Sciatic nerve (tissue), 2 donors: ENCODE results near the gene REEP1. TPM values are rescaled to one million over a fixed set of nuclear protein-coding genes. Genes with fewer than 3 reads are reported as not detected.

ENCODE experiments used
- ATAC-seq: fragments of 200-7000 bp; cut with Tn5 transposase; one replicate; pipeline ENCODE4 v1.9.1; 2020; ENCODE audit warnings: mild to moderate bottlenecking, moderate library complexity
- DNase-seq: peaks from one replicate; pipeline ENCODE4 v3.0.0-alpha.2; 2020; ENCODE audit warnings: low spot score
- intact Hi-C: fragments of 100-400 bp; cut with DNase I; formaldehyde crosslinking; loops from one replicate; pipeline ENCODE4 v1.14.2; 2022
- total RNA-seq: library from RNA; stranded (reverse); fragmentation: NEBNext Ultra II Directional; extraction: Animal tissue kit (Norgen Biotek cat#: 25700); gene quantifications from one replicate; pipeline ENCODE4 v1.2.1, GENCODE V29; 2021
- donor health status: DM: no; HTN: no; CAD: no.
- donor health status: DM: no; HTN: no; CAD: no.

The REEP1 gene, protein sequence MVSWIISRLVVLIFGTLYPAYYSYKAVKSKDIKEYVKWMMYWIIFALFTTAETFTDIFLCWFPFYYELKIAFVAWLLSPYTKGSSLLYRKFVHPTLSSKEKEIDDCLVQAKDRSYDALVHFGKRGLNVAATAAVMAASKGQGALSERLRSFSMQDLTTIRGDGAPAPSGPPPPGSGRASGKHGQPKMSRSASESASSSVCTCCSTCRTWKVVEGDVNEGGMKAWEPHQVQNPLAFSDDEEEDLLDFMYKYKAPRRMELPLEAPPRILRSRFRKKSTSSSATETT
- total RNA-seq: 0.98 TPM

DNA sequence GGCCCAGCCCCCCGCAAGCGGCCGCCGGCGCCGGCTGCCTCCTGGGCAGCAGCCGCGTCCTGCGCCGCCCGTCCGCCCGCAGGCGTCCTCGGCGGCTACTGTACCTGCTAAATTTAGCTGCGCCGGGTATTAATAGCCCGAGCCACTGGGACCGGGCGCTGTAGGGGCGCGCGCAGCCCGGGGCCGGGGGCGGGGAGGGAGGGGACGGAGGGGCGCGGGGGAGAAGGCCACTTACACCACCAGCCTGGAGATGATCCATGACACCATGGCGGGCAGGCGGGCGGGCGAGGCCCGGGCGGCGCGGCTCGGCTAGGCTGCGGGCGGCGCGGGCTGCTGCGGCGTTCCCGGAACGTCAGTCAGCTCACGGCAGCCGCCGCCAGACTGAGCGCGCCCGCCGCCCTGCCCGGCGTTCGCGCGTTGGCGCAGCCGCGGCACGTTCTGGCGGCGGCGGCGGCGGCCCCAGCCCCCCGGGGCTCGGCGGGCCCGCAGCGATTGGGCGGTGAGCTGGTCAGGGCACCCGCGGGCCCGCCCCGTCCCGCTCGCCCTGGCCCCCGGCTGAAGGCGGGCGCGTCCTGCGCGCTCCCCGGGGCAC lies at the start of gene REEP1:
TSS of gene REEP1 (minus strand) at position 383 of the 592 bp plus-strand sequence. CDS start at position 267, 116 bp downstream.
- no peak for DNase-seq
- intact Hi-C loops: no loop called here

DNA sequence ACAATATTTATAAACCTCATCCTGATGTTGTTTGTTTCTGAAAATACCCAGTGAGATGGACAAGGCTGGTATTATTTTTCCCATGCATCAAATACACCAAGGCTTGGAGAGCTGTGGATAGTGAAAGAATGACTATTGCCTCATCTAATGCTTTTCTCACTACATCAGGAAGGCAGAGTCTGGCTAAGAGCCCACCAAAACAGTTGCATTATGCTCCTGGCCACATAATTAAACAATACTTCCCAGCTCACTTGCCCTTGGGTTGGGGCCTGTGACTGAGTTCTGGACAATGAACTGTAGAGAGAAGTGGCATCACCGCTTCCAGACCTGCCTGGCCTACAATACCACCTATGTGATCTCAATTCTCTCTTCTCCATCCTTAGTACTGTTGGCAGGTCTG lies 46.4 kb upstream of the REEP1 start:
- DNase-seq (no peak), ATAC-seq (no peak)
- intact Hi-C loops: no loop called here

More for the DNA sequence above, at the start of gene REEP1:
- no peak for ATAC-seq

DNA sequence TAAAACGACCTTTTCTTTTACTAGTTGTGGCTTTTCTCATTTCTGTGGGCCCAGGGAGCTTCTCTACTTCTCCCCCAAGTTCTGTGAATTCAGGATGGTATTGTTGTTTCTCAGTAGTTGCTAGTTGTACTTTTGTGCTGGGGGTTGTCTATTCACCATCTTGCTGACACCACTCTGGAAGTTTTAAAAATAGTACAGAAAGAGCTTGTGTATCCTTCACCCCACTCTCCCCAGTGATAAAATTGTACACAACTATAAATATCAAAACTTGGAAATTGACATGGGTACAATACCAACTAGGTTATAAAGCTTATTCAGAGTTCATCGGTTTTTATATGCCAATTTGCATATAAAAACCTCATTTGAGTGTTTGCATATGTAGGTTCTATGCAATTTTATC lies 45.3 kb upstream of the REEP1 start:
- DNase-seq: no peak
- no peak for ATAC-seq
- intact Hi-C loops: no loop called here

DNA sequence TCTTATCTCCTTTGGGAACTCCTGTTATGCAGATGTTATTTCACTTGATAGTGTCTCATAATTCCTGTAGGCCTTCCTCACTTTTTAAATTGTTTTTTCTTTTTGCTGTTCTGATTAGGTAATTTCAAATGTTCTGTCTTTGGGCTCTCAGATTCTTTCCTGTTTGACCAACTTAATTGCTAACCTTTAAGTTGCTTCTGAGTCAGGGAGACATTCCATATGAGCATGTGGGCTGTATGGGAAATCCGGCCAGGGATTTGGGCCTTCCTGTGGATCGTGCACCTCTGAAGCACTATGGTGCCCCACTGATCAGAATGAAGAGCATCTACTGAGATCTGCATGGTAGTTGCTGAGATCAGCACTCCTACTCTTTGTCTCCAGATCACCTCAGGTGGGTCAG lies 44.7 kb upstream of the REEP1 start:
- DNase-seq: no peak
- intact Hi-C loops: no loop called here
- ATAC-seq: no peak

DNA sequence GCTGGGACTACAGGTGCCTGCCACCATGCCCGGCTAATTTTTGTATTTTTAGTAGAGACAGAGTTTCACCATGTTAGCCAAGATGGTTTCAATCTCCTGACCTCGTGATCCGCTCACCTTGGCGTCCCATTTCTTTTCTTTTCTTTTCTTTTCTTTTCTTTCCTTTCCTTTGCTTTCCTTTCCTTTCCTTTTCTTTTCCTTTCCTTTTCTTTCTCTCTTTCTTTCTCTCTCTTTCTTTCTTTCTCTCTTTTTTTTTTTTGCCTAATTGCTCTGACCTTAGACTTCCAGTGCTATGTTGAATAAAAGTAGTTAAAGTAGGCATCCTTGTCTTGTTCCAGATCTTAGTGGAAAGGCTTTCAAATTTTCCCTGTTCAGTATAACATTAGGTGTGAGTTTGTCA lies 41.0 kb upstream of the REEP1 start:
- ATAC-seq: no peak
- DNase-seq: no peak
- intact Hi-C loops: no loop called here

DNA sequence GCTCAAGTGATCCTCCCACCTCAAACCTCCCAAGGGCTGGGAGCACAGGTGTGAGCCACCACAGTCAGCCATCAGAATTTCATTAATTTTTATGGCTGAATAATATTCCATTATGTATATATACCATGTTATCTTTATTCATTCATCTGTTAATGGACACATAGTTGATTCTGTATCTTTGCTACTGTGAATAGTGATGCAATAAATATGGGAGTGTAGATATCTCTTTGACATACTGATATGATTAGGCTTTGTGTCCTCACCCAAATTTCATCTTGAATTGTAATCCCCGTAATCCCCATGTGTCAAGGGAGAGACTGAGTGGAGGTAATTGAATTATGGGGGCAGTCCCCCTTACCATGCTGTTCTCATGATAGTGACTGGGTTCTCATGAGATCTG lies 38.2 kb upstream of the REEP1 start:
- ATAC-seq (no peak), DNase-seq (no peak)
- intact Hi-C loops: no loop called here

DNA sequence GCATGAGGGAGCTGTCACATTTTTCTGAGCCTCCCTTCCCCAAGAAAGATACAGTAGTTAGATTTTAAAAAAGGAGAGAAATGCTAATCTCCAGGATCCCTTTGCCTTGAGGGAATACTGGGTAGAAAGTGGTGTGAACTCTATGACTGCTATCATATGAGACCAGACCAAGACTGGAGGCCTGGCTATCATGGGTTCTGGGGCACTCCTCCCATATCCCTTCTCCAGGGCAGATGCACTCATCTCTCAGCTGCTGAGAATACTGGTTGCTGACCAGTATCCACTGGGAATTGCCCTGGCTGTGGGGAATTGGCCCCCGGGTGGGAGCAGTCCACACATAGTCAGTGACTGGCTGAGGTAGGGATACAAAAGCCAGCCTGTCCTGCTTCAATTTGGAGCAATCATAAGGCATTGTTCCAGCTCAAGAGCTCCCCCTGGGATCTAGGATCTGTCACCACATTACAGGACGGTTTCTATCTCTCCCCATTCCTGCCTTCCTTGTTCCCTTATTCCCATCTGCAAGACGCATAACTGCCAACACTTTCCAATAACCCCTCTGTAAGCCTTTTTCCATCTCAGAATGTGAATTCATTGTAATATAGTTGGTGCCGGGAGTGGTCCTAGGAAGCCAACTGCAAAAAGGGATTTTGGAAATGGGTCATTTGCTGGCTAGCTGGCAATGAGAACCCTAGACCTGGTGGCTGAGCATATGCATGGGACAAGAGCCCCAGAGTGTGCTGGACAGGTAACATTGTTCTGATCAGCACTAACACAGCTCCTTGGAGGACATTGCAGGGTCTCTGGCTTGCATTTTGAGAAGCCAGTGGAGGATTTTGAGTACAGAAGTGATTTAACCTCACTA lies 35.4 kb upstream of the REEP1 start:
- DNase-seq (no peak), ATAC-seq (peak; percentile 24)
- intact Hi-C loops: no loop called here

DNA sequence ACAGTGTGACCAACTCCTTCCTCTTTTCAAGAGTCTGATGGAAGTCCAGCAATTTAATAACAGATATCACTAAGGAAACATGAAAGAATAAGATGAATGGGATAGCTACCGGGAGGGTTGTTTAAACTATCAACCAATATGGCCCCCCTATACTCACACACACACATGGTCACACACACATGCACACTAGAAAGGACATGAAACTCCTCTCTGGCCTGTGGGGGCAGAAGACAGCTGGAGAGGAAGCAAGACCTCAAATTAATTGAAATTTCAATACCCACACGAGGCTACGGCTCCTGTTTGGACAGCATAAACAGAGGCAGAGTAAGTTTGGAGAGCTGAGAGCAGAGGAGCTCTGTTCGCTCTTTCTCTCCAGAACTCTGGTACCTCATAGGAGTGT lies 34.7 kb upstream of the REEP1 start:
- no peak for DNase-seq
- intact Hi-C loops: no loop called here
- no peak for ATAC-seq

DNA sequence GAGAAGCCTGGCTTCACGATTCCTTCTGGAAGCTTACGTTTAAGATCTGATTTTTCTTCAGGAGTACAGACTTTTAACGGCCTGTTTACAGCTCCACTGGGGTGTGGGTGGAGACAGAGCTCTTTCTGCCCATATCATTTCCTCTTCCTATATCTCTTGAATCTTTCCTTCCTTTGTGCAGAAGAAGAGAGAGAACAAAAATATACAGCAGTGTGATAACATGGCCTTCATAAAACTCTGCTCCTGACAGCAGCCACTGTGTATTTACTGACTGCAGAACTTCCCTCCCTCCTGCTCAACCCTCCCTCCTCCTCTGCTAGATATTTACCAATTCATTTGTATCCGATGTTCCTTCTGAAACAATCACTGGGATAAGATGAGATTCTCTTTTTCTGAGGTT lies 34.1 kb upstream of the REEP1 start:
- no peak for ATAC-seq
- intact Hi-C loops: no loop called here
- no peak for DNase-seq

DNA sequence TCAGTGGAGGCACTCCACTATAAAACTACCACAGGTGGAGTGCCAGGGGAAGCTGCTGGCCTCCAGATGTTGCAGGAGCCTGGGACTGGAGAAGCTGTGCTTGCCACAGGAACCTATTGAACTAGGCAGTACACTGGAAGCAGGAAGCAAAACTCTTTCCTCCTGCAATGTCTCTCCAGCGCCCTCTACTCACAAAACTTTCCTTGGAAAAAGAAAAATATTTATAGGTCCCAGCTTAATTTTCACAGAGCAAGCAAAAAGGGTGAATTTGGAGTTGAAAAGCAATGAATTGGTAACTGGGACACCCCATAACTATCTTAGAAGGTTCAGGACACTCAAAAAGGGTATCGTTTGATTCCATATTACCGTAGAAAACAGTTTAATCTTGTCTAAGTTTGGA lies 33.2 kb upstream of the REEP1 start:
- intact Hi-C loops: no loop called here
- no peak for DNase-seq
- no peak for ATAC-seq

DNA sequence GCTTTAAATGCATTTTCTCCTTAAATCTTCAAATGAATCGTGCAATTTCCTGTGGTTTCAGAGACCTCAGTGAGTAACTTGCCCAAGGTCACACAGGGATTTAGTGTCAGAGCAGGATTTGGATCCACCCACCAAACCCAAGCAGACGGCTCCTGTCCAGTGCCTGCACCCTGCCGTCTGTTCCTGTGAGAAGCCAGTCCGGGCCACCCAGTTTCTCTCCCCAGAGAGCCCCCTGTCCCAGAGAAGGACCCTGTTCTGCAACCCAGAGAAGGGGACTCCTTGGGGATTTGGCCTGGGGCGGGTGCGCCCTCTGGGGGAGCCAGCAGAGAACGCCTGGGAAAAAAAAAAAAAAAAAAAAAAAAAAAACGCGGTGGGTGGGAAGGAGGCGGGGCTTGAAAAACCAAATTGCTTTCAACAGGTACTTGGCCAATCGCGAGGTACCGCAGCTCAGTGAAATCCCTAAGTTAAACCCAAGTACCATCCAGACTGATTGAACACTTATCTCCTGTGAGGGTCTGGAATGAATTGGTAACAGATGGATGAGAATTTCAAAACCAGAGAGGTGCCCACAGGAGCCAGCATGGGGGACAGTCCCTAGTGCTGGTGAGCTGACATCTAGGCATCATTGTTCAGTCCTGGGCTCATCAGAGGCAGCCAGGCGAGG lies 30.9 kb upstream of the REEP1 start:
- intact Hi-C loops: loop anchor here (10.0 kb wide), 1 partner anchor 143 kb away; no protein-coding TSS in a partner anchor
- ATAC-seq (peak; percentile 38), DNase-seq (no peak)

DNA sequence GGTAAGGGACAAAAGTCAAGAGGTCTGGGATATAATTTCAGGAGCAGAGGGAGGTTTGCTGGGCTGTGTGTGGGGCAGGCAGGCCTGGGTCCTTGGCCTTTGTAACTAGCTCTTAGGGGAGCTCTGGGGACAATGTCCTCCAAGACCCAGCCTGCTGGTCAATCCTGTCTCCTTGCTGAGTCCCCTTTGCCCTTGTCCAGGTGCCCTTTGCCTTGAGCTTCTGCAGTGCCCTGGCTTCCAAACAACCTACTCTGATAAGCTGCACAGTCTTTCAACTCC lies 30.0 kb upstream of the REEP1 start:
- intact Hi-C loops: loop anchor here (10.0 kb wide), 1 partner anchor 143 kb away; no protein-coding TSS in a partner anchor
- ATAC-seq (no peak), DNase-seq (no peak)

DNA sequence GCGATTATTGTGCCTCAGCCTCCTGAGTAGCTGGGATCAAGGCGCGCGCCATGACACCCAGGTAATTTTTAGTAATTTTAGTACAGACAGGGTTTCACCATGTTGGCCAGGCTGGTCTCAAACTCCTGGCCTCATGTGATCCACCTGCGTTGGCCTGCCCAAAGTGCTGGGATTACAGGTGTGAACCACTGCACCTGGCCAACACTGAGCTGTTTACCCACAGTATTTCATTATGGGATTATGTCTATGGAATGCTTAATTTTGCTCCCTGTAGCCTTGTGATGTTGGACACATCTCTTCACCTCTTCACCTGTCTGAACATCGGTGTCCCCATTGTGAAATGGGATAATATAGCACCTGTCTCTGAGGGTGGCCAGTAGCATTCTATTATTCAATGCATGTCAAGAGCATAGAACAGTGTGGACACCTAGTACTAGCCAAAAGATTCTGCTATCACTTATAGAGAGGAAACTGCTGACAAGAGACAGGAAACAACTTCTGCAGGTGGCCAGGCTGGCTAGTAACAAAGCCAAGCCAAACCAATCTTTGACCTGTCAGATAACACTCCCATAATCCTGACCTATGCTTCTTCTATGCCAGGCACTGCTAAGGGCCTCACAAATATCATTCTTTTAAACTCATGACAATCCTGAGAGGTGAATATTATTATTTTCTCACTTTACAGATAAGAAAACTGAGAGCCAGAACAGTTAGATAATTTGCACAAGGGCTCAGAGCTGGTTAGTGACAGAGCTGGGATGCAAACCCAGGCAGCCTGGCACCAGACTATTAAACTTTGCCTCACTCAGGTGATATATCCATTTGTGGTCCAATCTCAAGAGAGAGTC lies 29.4 kb upstream of the REEP1 start:
- DNase-seq: no peak
- intact Hi-C loops: loop anchor here (10.0 kb wide), 1 partner anchor 142 kb away; no protein-coding TSS in a partner anchor
- no peak for ATAC-seq

DNA sequence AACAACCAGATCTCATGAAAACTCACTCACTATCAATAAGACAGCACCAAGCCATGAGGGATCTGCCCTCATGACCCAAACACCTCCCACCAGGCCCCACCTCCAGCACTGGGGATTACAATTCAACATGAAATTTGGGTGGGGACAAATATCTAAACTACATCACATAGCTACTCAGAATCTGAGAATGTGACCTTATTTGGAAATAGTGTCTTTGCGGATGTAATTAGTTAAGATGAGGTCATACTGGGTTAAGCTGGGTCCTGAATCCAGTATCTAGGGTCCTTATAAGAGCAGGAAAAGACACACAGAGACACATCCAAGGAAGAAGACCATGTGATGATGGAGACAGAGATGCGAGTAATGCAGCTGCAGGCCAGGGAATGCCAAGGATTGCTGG lies 27.5 kb upstream of the REEP1 start:
- intact Hi-C loops: loop anchor here (10.0 kb wide), 1 partner anchor 140 kb away; no protein-coding TSS in a partner anchor
- no peak for ATAC-seq
- DNase-seq: no peak

DNA sequence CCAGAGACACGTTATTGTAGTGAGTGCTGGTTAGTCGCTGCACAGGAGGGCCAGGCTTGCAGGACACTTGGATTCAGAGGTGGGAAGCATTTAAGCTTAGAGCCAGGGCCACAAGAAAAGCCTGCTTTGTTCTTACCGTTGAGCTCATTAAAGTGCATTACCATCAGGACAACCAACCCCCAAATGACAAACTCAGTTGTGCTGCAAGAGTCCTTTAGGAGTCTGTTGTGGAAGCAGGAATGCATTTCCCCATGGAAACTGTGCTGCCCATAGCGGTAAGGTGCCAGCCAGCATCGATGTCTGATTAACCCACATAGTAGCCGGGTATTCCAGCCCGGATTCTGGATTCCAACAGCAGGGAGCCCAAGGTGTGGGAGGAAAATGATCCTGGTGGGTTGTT lies 23.4 kb upstream of the REEP1 start:
- DNase-seq (no peak), ATAC-seq (no peak)
- intact Hi-C loops: loop anchor here (10.0 kb wide), 1 partner anchor 136 kb away; no protein-coding TSS in a partner anchor

DNA sequence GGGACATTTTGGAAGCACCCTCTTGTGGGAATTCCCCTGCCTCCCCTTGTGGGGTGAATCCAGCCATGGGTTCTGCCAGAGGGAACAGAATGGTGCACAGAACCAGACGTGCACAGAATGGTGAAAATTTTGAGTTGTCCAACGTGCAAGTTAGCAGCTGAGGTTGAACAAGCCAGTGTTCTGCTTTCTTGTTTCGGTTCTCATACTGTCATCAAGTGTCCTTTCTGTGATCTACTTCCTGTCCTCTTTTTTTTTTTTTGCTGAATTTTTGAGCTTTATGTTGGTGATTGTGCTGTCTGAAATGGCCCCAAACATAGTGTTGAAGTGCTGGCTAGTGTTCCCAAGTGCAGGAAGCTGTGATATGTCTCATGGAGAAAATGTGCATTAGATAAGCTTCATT lies 21.5 kb upstream of the REEP1 start:
- ATAC-seq: no peak
- intact Hi-C loops: no loop called here
- DNase-seq: no peak

DNA sequence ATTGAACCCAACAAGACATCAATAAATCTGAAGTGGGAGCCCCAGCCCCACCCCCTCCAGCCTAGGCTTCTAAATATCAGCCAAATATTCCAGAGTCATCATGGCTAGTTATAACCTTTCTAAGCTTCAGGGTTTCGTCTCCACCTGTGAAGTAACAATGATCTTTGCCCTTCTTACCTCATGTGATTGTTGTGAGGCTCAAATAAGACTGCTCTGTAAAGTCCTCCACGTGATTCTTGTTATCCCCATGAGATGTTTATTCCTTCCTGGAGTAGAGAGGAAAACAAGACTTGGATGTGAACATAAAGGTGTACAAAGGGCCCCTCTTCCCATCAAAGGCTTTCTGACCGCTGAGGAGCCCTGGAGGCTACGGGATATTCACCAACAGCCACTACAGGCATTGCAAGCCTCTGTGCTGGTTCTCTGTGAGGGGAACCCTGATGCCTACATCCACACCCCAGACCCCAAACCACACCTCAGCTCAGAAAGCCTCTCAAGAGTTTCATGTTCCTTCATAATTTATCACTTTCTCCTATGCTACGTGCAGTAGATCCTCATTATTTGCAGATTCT lies 20.1 kb upstream of the REEP1 start:
- ATAC-seq: no peak
- DNase-seq: no peak
- intact Hi-C loops: no loop called here

DNA sequence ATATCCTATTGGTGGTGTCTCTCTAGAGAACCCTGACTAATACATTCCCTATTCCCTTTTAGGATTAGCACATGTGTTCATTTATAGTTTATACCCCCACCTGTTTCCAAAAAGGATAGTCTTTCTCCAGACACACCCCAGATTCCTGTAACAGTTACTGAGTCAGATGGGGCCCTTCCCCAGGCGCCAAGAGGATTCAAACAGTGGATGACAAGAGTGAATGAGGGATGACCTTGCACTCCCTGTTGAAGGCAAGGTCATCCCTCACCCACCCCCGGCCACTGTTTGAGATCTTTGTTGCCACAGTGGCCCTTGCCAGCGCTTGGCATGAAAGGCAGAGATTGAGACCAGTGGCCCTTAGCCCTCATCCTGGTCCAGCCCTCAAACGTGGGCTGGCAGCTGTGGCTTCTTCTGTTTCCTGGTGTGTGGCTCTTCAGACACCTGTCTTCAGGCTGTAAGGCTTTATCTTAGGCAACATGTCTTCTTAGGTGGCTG lies 15.3 kb upstream of the REEP1 start:
- ATAC-seq: no peak
- intact Hi-C loops: no loop called here

More for the DNA sequence above, 15.3 kb upstream of the REEP1 start:
- no peak for DNase-seq
